ENCODE data around the gene DSPP.

The DSPP gene

GRCh38 chr4:87631668-87632067, 23.3 kb downstream of the DSPP start:
- no peak for DNase-seq (ENCODE audit: low read depth)

GRCh38 chr4:87632469-87632868, 24.1 kb downstream of the DSPP start:
- DNase-seq (ENCODE audit: low read depth): no peak

GRCh38 chr4:87633243-87633642, 24.9 kb downstream of the DSPP start:
- DNase-seq (ENCODE audit: low read depth): peak; percentile 60

- no peak for DNase-seq (ENCODE audit: low read depth)
Observed at GRCh38 chr4:87644286-87644685, 36.0 kb downstream of the DSPP start.

- DNase-seq (ENCODE audit: low read depth): no peak
Observed at GRCh38 chr4:87649980-87650379, 41.7 kb downstream of the DSPP start, which contains the start of gene DMP1. TSS of gene DMP1 (plus strand) at chr4:87650280. CDS start at chr4:87656493, 6,213 bp downstream.

GRCh38 chr4:87650938-87651337, 42.6 kb downstream of the DSPP start:
- no peak for DNase-seq (ENCODE audit: low read depth)

- no peak for DNase-seq (ENCODE audit: low read depth)
Observed at GRCh38 chr4:87651941-87652340, 43.6 kb downstream of the DSPP start.

GRCh38 chr4:87654487-87655044, 46.2 kb downstream of the DSPP start:
- DNase-seq (ENCODE audit: low read depth): no peak

- DNase-seq (ENCODE audit: low read depth): no peak
Observed at GRCh38 chr4:87657525-87657924, 49.2 kb downstream of the DSPP start.

GRCh38 chr4:87659247-87659931, 51.1 kb downstream of the DSPP start:
- no peak for DNase-seq (ENCODE audit: low read depth)

- DNase-seq (ENCODE audit: low read depth): no peak
Observed at GRCh38 chr4:87662871-87663270, 54.5 kb downstream of the DSPP start.
